A673 (cell line): ENCODE measurements around the gene NLRP3. TPM values are rescaled to one million over a fixed set of nuclear protein-coding genes. Genes with fewer than 3 reads are reported as not detected.

Experiments used
- BruUV-seq: library from RNA; stranded (reverse); fragments of 400-500 nt; replicated peaks from 2 replicates; lab custom pipeline; 2021; lab: Mats Ljungman, UMichigan
- CTCF ChIA-PET: fragments of 300-600 bp; sonication (Branson Sonifier 250); formaldehyde crosslinking; loops from one replicate; lab custom pipeline; 2022; ENCODE audit warnings: antibody characterized with exemption; lab: Charles Lee
- POLR2A ChIA-PET: fragments of 300-600 bp; sonication (Branson Sonifier 250); formaldehyde crosslinking; loops from one replicate; lab custom pipeline; 2022; ENCODE audit warnings: antibody characterized with exemption; ENCODE audit not compliant: low non-redundant PET; lab: Charles Lee
- DNase-seq: peaks from one replicate; pipeline ENCODE4 v3.0.0-alpha.2; 2015; ENCODE audit warnings: low spot score
- H3K27ac ChIP-seq: fragments of 200-600 bp; sonication (generic); 2 replicates; pipeline ENCODE4 v1.5.1; 2016; ENCODE audit warnings: mixed run types, low read depth, mild to moderate bottlenecking, mixed read lengths, antibody characterized with exemption, low read length; ENCODE audit not compliant: poor library complexity, severe bottlenecking
- H3K27me3 ChIP-seq: fragments of 200-600 bp; sonication (generic); replicated peaks from 2 replicates; pipeline ENCODE4 v1.6.1; 2017; ENCODE audit warnings: mixed run types, low read depth, mild to moderate bottlenecking, mixed read lengths, antibody characterized with exemption, low read length; ENCODE audit not compliant: insufficient read depth, poor library complexity
- H3K36me3 ChIP-seq: fragments of 200-600 bp; sonication (generic); 2 replicates; pipeline ENCODE4 v1.6.1; 2016; ENCODE audit warnings: mixed run types, mild to moderate bottlenecking, mixed read lengths, antibody characterized with exemption, low read length; ENCODE audit not compliant: insufficient read depth, poor library complexity, severe bottlenecking
- H3K4me1 ChIP-seq: fragments of 200-600 bp; sonication (generic); 2 replicates; pipeline ENCODE4 v1.6.1; 2017; ENCODE audit warnings: mixed run types, mild to moderate bottlenecking, mixed read lengths, antibody characterized with exemption, low read length; ENCODE audit not compliant: insufficient read depth, poor library complexity, severe bottlenecking
- H3K4me3 ChIP-seq: fragments of 200-600 bp; sonication (generic); 2 replicates; pipeline ENCODE4 v1.5.1; 2016; ENCODE audit warnings: low read depth, mixed run types, mild to moderate bottlenecking, mixed read lengths, low read length; ENCODE audit not compliant: poor library complexity, severe bottlenecking
- H3K9me3 ChIP-seq: fragments of 200-600 bp; sonication (generic); 2 replicates; pipeline ENCODE4 v1.6.1; 2016; ENCODE audit warnings: mixed run types, low read depth, mild to moderate bottlenecking, mixed read lengths, antibody characterized with exemption, low read length; ENCODE audit not compliant: poor library complexity, severe bottlenecking
- CTCF ChIP-seq: fragments of 300-800, 200-600 bp; sonication (generic); conservative IDR thresholded peaks from 2 replicates; pipeline ENCODE4 v1.5.1; 2017; ENCODE audit warnings: low read depth, mild to moderate bottlenecking, antibody characterized with exemption, low read length, moderate library complexity, mixed read lengths
- EZH2 ChIP-seq: fragments of 200-600 bp; sonication (generic); IDR thresholded peaks from 2 replicates; pipeline ENCODE4 v1.6.1; 2017; ENCODE audit warnings: borderline replicate concordance, low read depth, mild to moderate bottlenecking, mixed read lengths, antibody characterized with exemption, low read length; ENCODE audit not compliant: poor library complexity, severe bottlenecking
- intact Hi-C: fragments of 100-400 bp; cut with micrococcal nuclease; formaldehyde crosslinking; loops from one replicate; pipeline ENCODE4 v1.10.0; 2022; ENCODE audit not compliant: unreplicated experiment
- total RNA-seq: library from RNA; stranded (reverse); gene quantifications from 2 replicates; pipeline ENCODE4 v1.2.3, GENCODE V29; 2021

Gene NLRP3
- total RNA-seq, 1 experiment from 2014 or later, result not detected

DNA sequence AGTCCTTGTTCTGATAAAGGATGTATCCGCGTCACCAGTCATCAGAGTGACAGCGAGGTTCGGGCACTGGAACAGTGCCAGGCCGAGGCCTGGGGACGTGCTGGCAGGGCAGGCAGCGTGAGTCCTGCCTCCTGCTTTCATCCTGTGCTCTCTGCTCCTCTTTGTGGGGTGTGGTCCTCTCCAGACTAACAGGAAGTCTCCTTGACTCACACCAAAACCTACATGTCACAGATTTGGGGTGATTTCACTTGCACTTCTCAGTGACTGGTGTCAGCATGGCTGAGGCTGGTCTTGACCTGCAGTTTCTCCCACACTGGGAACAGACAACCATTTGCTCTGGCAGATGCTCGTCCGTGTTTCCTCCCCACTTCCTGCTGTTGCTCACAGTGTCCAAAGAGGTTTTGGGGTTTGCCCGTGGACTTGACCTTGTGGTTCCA lies 8.8 kb upstream of the NLRP3 start:
- ChIA-PET POLR2A (no interaction called here), CTCF (no interaction called here)
- DNase-seq, result no peak
- Histone ChIP-seq H3K27ac (no peak overlapping the region), H3K27me3 (no peaks in the 10 kb centered on the region), H3K36me3 (no peaks in the 10 kb centered on the region), H3K9me3 (no peaks in the 10 kb centered on the region), H3K4me3 (no peak overlapping the region), H3K4me1 (peaks cover 2% of the 10 kb centered on the region)
- intact Hi-C loops, result no loop called here
- TF ChIP-seq CTCF, result no peak
- no peak for TF ChIP-seq EZH2
- BruUV-seq, result no TSS peak

DNA sequence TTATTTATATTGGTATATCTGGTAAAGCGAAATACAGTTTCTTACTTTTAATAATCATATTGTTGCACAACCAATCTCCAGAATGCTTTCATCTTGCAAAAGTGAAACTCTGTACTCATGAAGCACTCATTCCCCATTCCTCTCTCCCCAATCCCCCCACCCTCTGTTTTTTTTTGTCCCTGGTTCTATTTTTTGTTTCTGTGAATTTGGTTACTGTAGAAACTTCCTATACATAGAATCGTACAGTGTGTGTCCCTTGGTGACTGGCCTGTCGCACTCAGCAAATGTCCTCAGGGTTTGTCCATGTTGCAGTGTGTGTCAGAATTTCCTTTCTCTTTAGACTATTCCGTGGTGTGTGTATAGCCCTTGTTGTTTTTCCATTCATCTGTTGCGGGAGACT lies 7.9 kb upstream of the NLRP3 start:
- Histone ChIP-seq H3K4me1 (no peaks in the 10 kb centered on the region), H3K27me3 (no peaks in the 10 kb centered on the region), H3K36me3 (no peaks in the 10 kb centered on the region), H3K27ac (no peak overlapping the region), H3K4me3 (no peak overlapping the region), H3K9me3 (no peaks in the 10 kb centered on the region)
- intact Hi-C loops, result no loop called here
- no peak for DNase-seq
- CTCF ChIA-PET, result no interaction called here
- POLR2A ChIA-PET, result no interaction called here
- BruUV-seq, result no TSS peak
- TF ChIP-seq EZH2 (no peak), CTCF (no peak)

DNA sequence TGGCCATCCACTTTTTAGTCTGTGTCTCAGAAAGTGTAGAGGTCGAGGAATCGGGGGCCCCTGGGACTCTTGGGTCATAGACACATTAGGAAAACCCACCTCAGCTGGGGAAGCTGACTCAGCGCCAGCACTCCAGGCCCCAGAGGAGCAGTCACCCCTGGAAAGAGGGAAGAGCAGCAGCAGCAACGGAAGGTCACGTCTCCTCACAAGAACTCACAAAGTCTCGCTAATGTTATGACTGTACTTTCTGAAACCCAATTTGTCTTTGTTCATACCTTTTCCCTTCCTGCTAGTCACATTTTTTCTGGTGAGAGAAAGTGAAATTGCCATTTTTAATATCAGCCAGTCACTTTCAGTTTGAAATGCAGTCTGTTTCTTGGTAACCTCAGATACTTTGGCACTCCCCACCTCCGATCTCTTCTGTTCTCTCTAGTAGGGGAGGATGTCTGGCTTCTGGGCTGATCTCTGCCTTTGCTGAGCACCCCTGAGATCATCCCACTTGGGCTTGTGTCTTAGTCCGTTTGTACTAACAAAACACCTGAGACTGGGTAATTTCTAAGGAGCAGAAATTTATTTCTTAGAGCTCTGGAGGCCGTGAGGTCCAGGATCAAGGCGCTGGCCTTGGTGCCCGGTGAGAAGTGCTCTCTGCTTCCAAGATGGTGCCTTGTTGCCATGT lies 6.0 kb upstream of the NLRP3 start:
- POLR2A ChIA-PET, result no interaction called here
- CTCF ChIA-PET, result no interaction called here

More for the DNA sequence above, 6.0 kb upstream of the NLRP3 start:
- no peak overlapping the region for H3K27ac ChIP-seq
- TF ChIP-seq EZH2 (no peak), CTCF (no peak)
- intact Hi-C loops, result no loop called here
- no peak for DNase-seq
- H3K36me3 ChIP-seq, result no peaks in the 10 kb centered on the region
- no peak overlapping the region for H3K4me3 ChIP-seq
- H3K4me1 ChIP-seq, result no peaks in the 10 kb centered on the region
- no TSS peak for BruUV-seq
- H3K9me3 ChIP-seq, result no peaks in the 10 kb centered on the region
- no peaks in the 10 kb centered on the region for H3K27me3 ChIP-seq
